H1 (cell line): ENCODE results near the gene ZNF831. TPM values are rescaled to one million over a fixed set of nuclear protein-coding genes. Genes with fewer than 3 reads are reported as not detected.

ENCODE experiments used
- CTCF ChIA-PET: fragments of 300-600 bp; sonication (Branson Sonifier 250); formaldehyde crosslinking; loops from one replicate; lab custom pipeline; 2021; ENCODE audit not compliant: partially characterized antibody; lab: Charles Lee
- POLR2A ChIA-PET: fragments of 300-600 bp; sonication (Branson Sonifier 250); formaldehyde crosslinking; loops from one replicate; lab custom pipeline; 2021; ENCODE audit warnings: inconsistent platforms; ENCODE audit not compliant: partially characterized antibody; lab: Charles Lee
- DNase-seq, 2 experiments: peaks; one replicate each; pipeline versions ENCODE4 v3.0.0 to v3.0.0-alpha.2; 2010 to 2022; ENCODE audit warnings: low spot score in 2 of 2, low read depth in 1 of 2, mixed read lengths in 1 of 2
- FAIRE-seq: peaks from 2 replicates; lab custom pipeline; 2011; peaks lifted over from hg19 to GRCh38; lab: Jason Lieb, UNC
- H2AFZ ChIP-seq: 2 replicates; pipeline ENCODE4 v1.8.1; 2012; ENCODE audit warnings: low read length, inconsistent platforms
- H2AK5ac ChIP-seq: 2 replicates; pipeline ENCODE4 v1.6.1; 2013; ENCODE audit warnings: low read depth, low read length
- H2BK120ac ChIP-seq: replicated peaks from 2 replicates; pipeline ENCODE3; 2013; ENCODE audit warnings: low read depth, low read length, inconsistent platforms
- H2BK12ac ChIP-seq: 2 replicates; pipeline ENCODE4 v1.6.1; 2013; ENCODE audit warnings: low read depth, low read length
- H2BK15ac ChIP-seq: 2 replicates; pipeline ENCODE4 v1.6.1; 2013; ENCODE audit warnings: low read length
- H2BK20ac ChIP-seq: 2 replicates; pipeline ENCODE4 v1.6.1; 2013; ENCODE audit warnings: low read length
- H2BK5ac ChIP-seq: 2 replicates; pipeline ENCODE4 v1.6.1; 2013; ENCODE audit warnings: low read depth, low read length
- H3K14ac ChIP-seq: 2 replicates; pipeline ENCODE4 v1.6.1; 2013; ENCODE audit warnings: inconsistent platforms; ENCODE audit not compliant: insufficient read length
- H3K18ac ChIP-seq: 2 replicates; pipeline ENCODE4 v1.6.1; 2013; ENCODE audit warnings: low read length; ENCODE audit errors: extremely low read depth
- H3K23ac ChIP-seq: 2 replicates; pipeline ENCODE4 v1.6.1; 2013; ENCODE audit warnings: inconsistent platforms; ENCODE audit not compliant: insufficient read length
- H3K23me2 ChIP-seq: 2 replicates; pipeline ENCODE4 v1.6.1; 2013; ENCODE audit warnings: low read depth, low read length
- H3K27ac ChIP-seq: 2 replicates; pipeline ENCODE4 v1.6.1; 2011; ENCODE audit warnings: low read depth, low read length, inconsistent platforms
- H3K27me3 ChIP-seq, 4 experiments: replicated peaks in 1 of 4; 1 replicate in 1 of 4; 2 replicates in 3 of 4; pipeline versions ENCODE4 v1.6.1 to v1.8.1; 2011 to 2013; ENCODE audit warnings: low read length in 3 of 4, mild to moderate bottlenecking in 3 of 4, inconsistent platforms in 2 of 4, mixed read lengths in 2 of 4, moderate library complexity in 1 of 4; ENCODE audit not compliant: control insufficient read depth in 3 of 4, insufficient read depth in 3 of 4; ENCODE audit errors: extremely low read depth in 1 of 4
- H3K36me3 ChIP-seq, 4 experiments: 2 replicates each; pipeline versions ENCODE4 v1.6.1 to v1.8.1; 2011 to 2013; ENCODE audit warnings: mild to moderate bottlenecking in 4 of 4, low read length in 3 of 4, moderate library complexity in 2 of 4, control low read depth in 1 of 4, inconsistent platforms in 1 of 4; ENCODE audit not compliant: insufficient read depth in 4 of 4, control insufficient read depth in 2 of 4
- H3K4ac ChIP-seq: replicated peaks from 2 replicates; pipeline ENCODE3; 2013; ENCODE audit warnings: low read length, low read depth, mixed read lengths, inconsistent platforms; ENCODE audit not compliant: insufficient read length
- H3K4me1 ChIP-seq, 4 experiments: replicated peaks in 1 of 4; 1 replicate in 1 of 4; 2 replicates in 3 of 4; pipeline versions ENCODE4 v1.6.1 to v1.8.1; 2011 to 2013; ENCODE audit warnings: low read length in 3 of 4, inconsistent platforms in 2 of 4, mixed read lengths in 1 of 4; ENCODE audit not compliant: insufficient read depth in 4 of 4, control insufficient read depth in 3 of 4
- H3K4me2 ChIP-seq, 2 experiments: 2 replicates each; pipeline versions ENCODE4 v1.6.1 to v1.8.1; 2011 to 2013; ENCODE audit warnings: low read depth in 2 of 2, low read length in 2 of 2, control low read depth in 1 of 2, inconsistent platforms in 1 of 2, mild to moderate bottlenecking in 1 of 2; ENCODE audit not compliant: insufficient read depth in 1 of 2
- H3K4me3 ChIP-seq, 4 experiments: fragments of 200-600, 300-600 bp in 1 of 4; sonication (generic), shearing (Covaris generic), sonication (Bioruptor Twin) in 1 of 4; 2 replicates each; pipeline versions ENCODE4 v1.5.1 to v1.8.1; 2011 to 2016; ENCODE audit warnings: low read length in 4 of 4, low read depth in 3 of 4, control low read depth in 2 of 4, inconsistent platforms in 2 of 4, mild to moderate bottlenecking in 2 of 4, mixed read lengths in 1 of 4, moderate library complexity in 1 of 4; ENCODE audit not compliant: insufficient read depth in 2 of 4; ENCODE audit errors: extremely low read depth in 1 of 4
- H3K56ac ChIP-seq: replicated peaks from 2 replicates; pipeline ENCODE3; 2013; ENCODE audit warnings: low read depth, mild to moderate bottlenecking, mixed read lengths, low read length, inconsistent platforms; ENCODE audit not compliant: insufficient read length
- H3K79me1 ChIP-seq: 2 replicates; pipeline ENCODE4 v1.6.1; 2013; ENCODE audit warnings: low read depth, low read length, control low read depth
- H3K79me2 ChIP-seq, 2 experiments: 2 replicates each; pipeline versions ENCODE4 v1.6.1 to v1.8.1; 2012 to 2013; ENCODE audit warnings: low read length in 2 of 2, mild to moderate bottlenecking in 2 of 2, inconsistent platforms in 1 of 2; ENCODE audit not compliant: insufficient read depth in 2 of 2, control insufficient read depth in 1 of 2
- H3K9ac ChIP-seq, 4 experiments: replicated peaks in 1 of 4; 1 replicate in 1 of 4; 2 replicates in 3 of 4; pipeline versions ENCODE4 v1.6.1 to v1.8.1; 2011 to 2013; ENCODE audit warnings: low read depth in 3 of 4, low read length in 3 of 4, control low read depth in 2 of 4, mild to moderate bottlenecking in 2 of 4, moderate library complexity in 2 of 4, inconsistent platforms in 1 of 4; ENCODE audit errors: extremely low read depth in 1 of 4
- H3K9me3 ChIP-seq, 2 experiments: 2 replicates each; pipeline versions ENCODE4 v1.6.1 to v1.8.1; 2012 to 2013; ENCODE audit warnings: mild to moderate bottlenecking in 2 of 2, moderate library complexity in 2 of 2, control low read depth in 1 of 2, inconsistent platforms in 1 of 2, low read depth in 1 of 2, low read length in 1 of 2, mixed read lengths in 1 of 2; ENCODE audit not compliant: insufficient read depth in 2 of 2
- H4K20me1 ChIP-seq, 2 experiments: replicated peaks in 1 of 2; 2 replicates each; pipeline versions ENCODE3 to v1.8.1; 2011 to 2013; ENCODE audit warnings: inconsistent platforms in 2 of 2, low read length in 2 of 2, mild to moderate bottlenecking in 1 of 2; ENCODE audit not compliant: insufficient read depth in 2 of 2, control insufficient read depth in 1 of 2
- H4K5ac ChIP-seq: 2 replicates; pipeline ENCODE4 v1.6.1; 2013; ENCODE audit warnings: low read length, low read depth, mixed read lengths, inconsistent platforms; ENCODE audit not compliant: insufficient read length
- H4K8ac ChIP-seq: 2 replicates; pipeline ENCODE4 v1.8.0; 2013; ENCODE audit warnings: mild to moderate bottlenecking, moderate library complexity, low read length, inconsistent platforms; ENCODE audit not compliant: insufficient read depth; ENCODE audit errors: extremely low read depth
- H4K91ac ChIP-seq: replicated peaks from 2 replicates; pipeline ENCODE3; 2013; ENCODE audit warnings: low read length, mixed read lengths, inconsistent platforms; ENCODE audit not compliant: insufficient read length
- ASH2L ChIP-seq: fragments of 200-600, 300-600 bp; sonication (generic); IDR thresholded peaks from one replicate; pipeline ENCODE4 v1.7.1; 2017; ENCODE audit warnings: low read length
- ATF2 ChIP-seq: IDR thresholded peaks from 2 replicates; pipeline ENCODE4 v1.6.1; 2012; ENCODE audit warnings: low read length, inconsistent platforms
- BRCA1 ChIP-seq: IDR thresholded peaks from 2 replicates; pipeline ENCODE4 v1.6.1; 2012; ENCODE audit warnings: low read depth, low read length, improper control_type of control experiment
- FOSL1 ChIP-seq: IDR thresholded peaks from 2 replicates; pipeline ENCODE4 v1.6.1; 2011; ENCODE audit warnings: mild to moderate bottlenecking, low read depth, low read length, moderate library complexity; ENCODE audit not compliant: insufficient read depth
- MAFK ChIP-seq: IDR thresholded peaks from 2 replicates; pipeline ENCODE4 v1.6.1; 2012; ENCODE audit warnings: low read depth, mild to moderate bottlenecking, improper control_type of control experiment, low read length
- NRF1 ChIP-seq: IDR thresholded peaks from 2 replicates; pipeline ENCODE4 v1.6.1; 2011; ENCODE audit warnings: mild to moderate bottlenecking, low read depth, low read length, improper control_type of control experiment
- SIRT6 ChIP-seq: IDR thresholded peaks from one replicate; pipeline ENCODE4 v1.7.1; 2012; ENCODE audit warnings: low read length, inconsistent platforms
- TAF1 ChIP-seq: IDR thresholded peaks from 2 replicates; pipeline ENCODE4 v1.6.1; 2011; ENCODE audit warnings: mild to moderate bottlenecking, low read depth, low read length
- WGBS, 2 experiments: shearing (Covaris generic) in 1 of 2; methylation state at CpG; one replicate each; pipeline versions ENCODE4 v1.1.6 to v1.1.7; 2013 to 2015; ENCODE audit warnings: low lambda C conversion rate in 2 of 2, mixed read lengths in 2 of 2, inconsistent platforms in 1 of 2, low coverage in 1 of 2, missing lambda C conversion rate in 1 of 2; ENCODE audit not compliant: insufficient replicate concordance in 2 of 2, insufficient coverage in 1 of 2, insufficient read length in 1 of 2; ENCODE audit errors: extremely low coverage in 1 of 2, missing lambda C conversion rate in 1 of 2; 5-methylcytosine and 5-hydroxymethylcytosine counted together
- polyA plus RNA-seq, 7 experiments: library from polyadenylated mRNA; depleted of rRNA in 3 of 7; stranded (reverse) in 5 of 7; unstranded in 2 of 7; fragments of >200 nt in 5 of 7; fragments of 200-250 nt in 2 of 7; gene quantifications; 1 replicate in 5 of 7; 2 replicates in 1 of 7; 4 replicates in 1 of 7; pipeline versions ENCODE4 v1.2.1 to v1.2.3, GENCODE V29; 2011 to 2013; ENCODE audit warnings: missing spikeins in 2 of 7, mixed read lengths in 2 of 7
- total RNA-seq: library from RNA; stranded (reverse); fragmentation: NEBNext Ultra II Directional; extraction: Animal tissue kit (Norgen Biotek cat#: 25700); gene quantifications from 2 replicates; pipeline ENCODE4 v1.2.1, GENCODE V29; 2021

The ZNF831 gene
- total and polyA plus RNA-seq, 2 of the 8 experiments (the other 6 are each of a cell fraction or from before 2014, with no cell fraction given) = not detected

- H3K23me2 ChIP-seq = peaks cover 2% of the 10 kb centered on the region; the same call in 1 of the 2 replicates
- H2AK5ac ChIP-seq = no peak overlapping the region
- no peak overlapping the region for H2BK5ac ChIP-seq
- no peak overlapping the region for H3K18ac ChIP-seq
- DNase-seq = no peak
- H3K4me1 ChIP-seq = no peaks in the 10 kb centered on the region
- no peak overlapping the region for H3K56ac ChIP-seq
- no peaks in the 10 kb centered on the region for H3K9me3 ChIP-seq
- H2AFZ ChIP-seq = no peak overlapping the region
- H3K4me3 ChIP-seq = no peak overlapping the region
- H3K4ac ChIP-seq = no peak overlapping the region
- CTCF ChIA-PET = interaction anchor here (0.7 to 2.3 kb wide), 3 partner anchors 12 to 309 kb away, joined by 3 to 6 read pairs (median 5); no protein-coding TSS in a partner anchor
- no peaks in the 10 kb centered on the region for H4K20me1 ChIP-seq
- no peaks in the 10 kb centered on the region for H3K79me2 ChIP-seq
- no peaks in the 10 kb centered on the region for H3K36me3 ChIP-seq
- WGBS, 2 experiments = 88% methylated on average over 6 of the region's 6 CpGs; no CpG with 5 or more reads in 1 of the 2 experiments
- H4K91ac ChIP-seq = no peak overlapping the region
- H3K27me3 ChIP-seq = no peaks in the 10 kb centered on the region
- no peak overlapping the region for H4K8ac ChIP-seq
- no peak overlapping the region for H3K14ac ChIP-seq
- no peaks in the 10 kb centered on the region for H3K79me1 ChIP-seq
- H2BK20ac ChIP-seq = no peak overlapping the region
- no peak overlapping the region for H3K4me2 ChIP-seq
- TF ChIP-seq TAF1 (no peak), FOSL1 (no peak), NRF1 (no peak), SIRT6 (no peak), BRCA1 (no peak), ASH2L (no peak), ATF2 (no peak), MAFK (0 out of 2 replicates have a peak, but pooled peaks have one; percentile 28)
- TF ChIP-seq, all 59 proteins: peak for 1
- Histone ChIP-seq H4K5ac (no peak overlapping the region), H3K27ac (no peak overlapping the region), H3K23ac (no peak overlapping the region), H2BK12ac (no peak overlapping the region), H2BK15ac (no peak overlapping the region), H2BK120ac (no peak overlapping the region), H3K9ac (no peak overlapping the region)
- POLR2A ChIA-PET = no interaction called here
- FAIRE-seq = no peak
These were observed 22.2 kb downstream of the ZNF831 start for GRCh38 chr20:59185809-59186208.
